Putamen (tissue), 1 donor: ENCODE measurements around the gene PPARA.

Experiments used
- DNase-seq: peaks from one replicate; pipeline ENCODE4 v3.0.0-alpha.2; 2016; ENCODE audit warnings: low spot score

PPARA gene

DNA sequence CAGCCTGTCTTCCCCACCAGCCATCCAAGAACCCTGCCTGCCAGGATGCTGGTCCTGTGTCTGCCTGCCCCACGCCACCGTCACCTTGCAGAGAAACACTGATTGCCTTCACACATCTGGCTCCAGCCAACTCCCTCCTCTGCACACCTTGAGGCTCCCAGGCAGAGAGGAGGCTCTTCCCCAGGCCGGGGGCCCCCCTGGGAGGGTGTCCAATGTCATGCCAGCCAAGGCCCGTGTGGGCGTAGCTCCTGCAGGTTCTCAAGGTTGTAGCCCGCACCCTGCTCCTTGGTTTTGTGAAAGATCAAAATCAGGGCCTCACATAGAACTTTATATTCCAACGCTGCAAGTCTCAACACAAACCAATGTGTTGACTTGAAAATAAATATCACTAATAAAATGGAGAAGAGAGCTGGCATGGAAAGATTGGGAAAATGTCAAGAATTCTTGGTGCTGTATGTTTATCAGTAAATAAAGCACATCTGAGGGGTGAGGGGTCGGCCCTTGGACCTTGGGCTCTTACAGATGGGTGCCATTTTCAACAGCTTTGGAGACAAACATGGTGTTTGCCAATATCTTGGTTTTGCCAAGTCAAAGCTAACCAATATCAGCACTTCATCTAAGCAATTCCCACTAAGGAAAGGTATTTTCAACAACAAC is 6.7 kb upstream of the PPARA start:
- no peak for DNase-seq

DNA sequence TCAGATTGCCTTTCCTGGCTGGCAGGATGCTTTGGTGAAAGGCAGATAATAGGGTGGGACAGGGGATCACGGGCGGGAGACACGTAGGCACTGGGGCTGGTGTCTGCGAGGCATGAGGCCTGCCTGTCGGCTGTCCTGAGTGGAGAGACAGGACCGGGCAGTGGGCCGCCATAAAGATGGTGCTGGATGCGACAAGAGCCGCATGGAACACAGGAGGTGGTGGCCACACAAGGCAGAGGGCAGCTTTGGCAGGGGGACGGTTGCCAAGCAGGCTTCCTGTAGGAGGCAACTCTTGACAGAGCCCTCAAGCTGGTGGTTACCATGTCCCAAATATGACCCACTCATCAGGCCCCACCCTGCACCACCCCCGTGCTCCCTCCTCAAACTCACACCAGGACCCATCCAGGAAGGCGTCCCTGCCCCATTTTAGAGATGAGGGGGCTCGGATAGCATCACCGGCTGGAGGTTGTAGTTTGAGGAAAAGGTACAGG is 4.9 kb upstream of the PPARA start:
- no peak for DNase-seq

DNA sequence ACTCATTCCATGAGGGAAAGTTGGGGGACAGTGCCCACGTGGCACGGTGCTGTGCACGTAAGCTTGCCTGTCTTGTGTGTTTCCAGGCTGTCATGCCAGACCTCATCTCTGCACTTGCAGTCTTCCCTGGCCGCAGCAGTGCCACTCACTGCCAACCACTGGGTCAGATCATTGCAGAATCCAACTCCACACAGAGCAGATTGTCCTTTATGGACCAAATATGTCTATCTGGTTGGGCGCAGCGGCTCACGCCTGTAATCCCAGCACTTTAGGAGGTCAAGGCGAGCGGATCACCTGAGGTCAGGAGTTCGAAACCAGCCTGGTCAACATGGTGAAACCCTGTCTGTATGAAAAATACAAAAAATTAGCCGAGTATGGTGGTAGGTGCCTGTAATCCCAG is 4.4 kb upstream of the PPARA start:
- DNase-seq = no peak

DNA sequence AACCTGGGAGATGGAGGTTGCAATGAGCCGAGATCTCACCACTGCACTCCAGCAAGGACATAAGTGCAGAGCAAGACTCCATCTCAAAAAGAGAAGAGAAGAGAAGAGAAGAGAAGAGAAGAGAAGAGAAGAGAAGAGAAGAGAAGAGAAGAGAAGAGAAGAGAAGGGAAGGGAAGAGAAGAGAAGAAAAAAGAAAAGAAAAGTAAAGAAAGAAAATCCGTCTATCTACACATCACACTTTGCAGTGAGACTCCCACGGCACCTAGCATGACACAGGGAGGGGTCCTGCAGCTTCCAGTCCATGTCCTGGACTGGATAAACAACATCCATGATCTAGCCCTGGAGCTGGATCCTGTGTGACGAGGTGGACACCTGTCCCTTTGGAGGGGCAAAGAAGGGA is 4.0 kb upstream of the PPARA start:
- no peak for DNase-seq

DNA sequence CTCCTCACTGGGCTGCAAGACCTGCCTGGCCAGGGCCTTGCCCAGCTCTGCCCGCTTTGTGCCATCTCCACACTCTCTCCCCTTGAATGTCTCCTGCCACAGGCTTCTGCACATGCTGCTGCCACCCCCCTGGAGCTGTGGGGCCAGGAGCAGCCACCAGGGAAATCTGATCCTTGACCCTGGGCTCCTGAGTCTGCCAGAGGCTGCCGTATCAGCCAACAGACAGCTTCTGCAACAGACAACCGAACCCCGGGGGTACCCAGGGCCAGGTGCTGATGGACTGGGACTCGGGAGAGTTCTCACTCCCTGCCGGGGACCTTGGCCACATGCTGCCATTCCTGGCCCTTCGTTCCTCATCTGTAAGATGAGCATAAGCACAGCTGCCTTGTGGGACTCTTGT is 3.3 kb upstream of the PPARA start:
- no peak for DNase-seq

DNA sequence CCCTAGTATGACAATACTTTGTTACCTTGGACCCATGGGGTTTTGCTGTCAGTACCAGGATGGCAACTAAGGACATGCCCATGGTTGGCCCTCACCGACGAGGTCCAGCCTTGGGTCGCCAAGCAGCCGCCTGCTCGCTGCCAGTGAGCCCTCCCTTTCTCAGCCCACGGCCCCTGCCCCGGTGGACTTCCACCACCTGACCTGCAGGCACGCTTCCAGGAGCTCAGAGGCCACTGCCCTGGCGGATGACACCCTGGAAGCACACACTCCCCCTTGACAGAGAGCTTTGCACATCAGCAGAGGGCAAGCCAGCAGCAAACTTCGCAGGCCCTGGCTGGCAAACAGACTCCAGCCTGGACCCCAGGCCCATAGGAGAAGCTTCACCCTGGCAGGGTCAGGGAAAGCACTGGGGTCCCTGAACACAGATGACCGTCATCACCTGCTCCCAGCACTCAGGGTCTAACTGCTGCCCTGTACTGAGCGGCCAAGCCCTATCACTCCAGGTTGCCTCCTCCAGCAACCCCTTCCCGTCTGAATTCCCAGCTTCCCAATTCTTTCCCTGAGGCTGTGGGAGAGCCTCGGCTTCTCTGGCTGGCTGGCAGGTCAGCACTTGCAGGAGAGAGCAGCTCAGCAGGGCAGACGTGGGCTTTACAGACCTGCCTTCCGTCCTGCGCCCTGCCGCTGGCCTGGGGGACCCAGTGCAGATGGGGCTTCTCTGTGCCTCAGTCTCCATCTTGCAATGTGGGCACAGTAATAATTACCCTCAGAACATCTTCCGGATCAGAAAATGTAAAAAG is 2.7 kb upstream of the PPARA start:
- DNase-seq = no peak

DNA sequence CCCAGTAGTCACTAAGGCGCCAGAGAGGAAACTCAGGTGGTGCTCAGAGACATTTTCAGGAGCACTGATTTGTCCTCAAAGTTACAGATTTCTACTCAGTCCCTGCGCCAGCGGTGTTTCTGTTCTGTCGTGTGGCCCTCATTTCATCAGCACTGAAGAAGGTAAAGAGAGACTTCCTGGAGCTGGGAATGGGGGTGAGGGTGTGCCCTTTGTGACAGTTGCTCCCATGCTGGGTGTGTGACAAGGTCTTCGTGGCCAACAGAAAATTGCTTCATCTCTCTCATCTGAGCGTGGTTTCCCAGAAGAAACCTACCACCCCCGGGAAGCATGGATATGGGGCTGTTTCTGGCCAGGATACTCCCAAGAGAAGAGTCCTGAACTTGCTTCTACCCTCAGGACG is 2.0 kb upstream of the PPARA start:
- DNase-seq = no peak

DNA sequence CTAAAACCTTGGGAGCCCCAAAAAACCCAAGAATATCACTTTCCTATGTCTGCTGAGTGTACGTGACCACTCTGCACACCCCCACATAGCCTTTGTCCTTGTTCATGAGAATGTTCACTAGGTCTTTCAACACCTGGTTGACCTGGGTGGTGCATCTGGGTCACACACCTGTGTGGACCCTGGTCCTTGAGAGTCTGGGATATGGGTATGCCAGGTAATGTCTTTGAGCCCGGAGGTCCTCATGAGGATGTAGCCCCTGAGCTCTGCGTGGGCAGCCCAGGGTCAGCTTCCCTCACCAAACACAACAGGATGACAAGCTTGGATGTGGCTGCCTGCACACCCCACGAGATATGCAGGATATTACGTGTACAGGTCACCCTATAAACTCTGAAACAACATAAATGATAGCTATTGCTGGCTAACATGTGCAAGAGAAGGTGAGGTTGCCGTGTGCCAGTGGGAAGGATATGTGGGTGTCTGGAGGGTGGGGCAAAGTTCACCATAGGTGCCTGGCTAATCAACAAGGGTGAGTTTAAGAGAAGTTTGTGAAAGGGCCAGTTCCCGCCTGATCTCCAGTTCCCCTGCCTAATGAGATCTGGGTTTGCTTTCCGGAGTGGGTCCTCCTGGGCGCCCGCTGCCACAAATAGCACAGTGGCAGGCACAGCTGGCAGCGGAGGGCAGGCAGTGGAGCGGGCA is 1.4 kb upstream of the PPARA start:
- no peak for DNase-seq

DNA sequence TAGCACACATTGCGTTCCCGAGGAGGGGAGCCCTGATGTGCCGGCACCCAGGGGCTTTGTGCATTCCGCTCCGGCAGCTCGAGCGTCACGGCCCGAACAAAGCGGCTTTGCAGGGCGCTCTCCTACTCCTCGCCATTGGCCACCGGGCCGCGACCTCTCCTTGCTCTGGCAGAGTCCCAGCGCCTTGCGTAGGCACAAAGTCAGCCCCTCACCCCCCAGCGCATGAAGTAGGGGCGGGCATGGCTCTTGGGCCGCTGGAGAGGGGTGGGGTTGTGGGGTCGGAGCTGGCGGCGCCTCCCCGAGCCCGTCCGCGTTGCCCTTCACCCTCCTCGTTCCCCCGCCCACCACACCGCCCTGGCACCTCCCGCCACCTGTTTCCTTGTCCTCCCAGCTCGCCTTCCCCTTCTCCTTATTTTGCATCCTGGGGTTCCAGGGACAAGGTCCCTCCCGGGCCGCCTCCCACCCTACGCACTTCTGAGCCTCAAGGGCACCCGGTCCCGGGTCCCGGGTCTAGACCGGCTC is 753 bp upstream of the PPARA start:
- DNase-seq = peak; percentile 52

DNA sequence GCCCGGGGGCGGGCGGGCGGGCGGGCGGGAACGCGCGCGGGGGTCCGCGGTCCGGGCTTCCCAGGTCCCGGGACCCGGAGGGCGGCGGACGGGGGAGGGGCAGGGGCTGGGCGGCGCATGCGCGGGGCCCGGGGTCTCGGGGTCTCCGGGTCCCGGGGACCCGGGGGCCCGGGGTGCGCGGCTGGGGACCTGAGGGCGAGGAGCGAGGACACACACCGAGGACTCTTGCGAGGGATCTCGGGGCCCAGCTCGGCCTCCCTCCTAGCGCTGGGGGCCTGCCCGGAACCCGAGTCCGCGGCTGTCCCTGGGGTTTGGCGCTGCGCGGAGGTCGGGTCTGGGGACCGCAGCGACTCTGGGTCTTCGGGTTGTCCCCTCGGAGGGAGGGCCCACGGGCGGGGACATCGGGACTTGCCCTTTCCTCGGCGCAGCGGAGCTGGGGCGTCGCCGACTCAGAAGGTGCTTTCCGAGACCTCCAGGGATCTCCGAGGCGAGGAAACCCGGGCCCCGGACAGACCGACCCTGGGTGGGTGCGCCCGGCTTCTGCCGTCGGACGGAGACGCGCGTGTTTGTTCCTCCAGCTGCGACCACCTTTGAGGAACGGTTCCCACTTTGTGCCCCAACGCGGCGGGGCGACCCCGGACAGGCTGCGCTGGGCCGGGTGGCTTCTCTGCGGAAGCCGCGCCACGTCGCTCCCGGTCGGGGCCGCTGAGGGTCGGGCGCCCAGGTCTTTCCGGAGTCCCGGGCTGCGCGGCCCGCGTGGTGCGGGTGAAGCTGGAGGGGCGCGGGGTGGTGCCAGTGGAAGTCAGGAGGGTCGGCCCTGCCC is 540 bp downstream of the PPARA start:
- peak; percentile 26 for DNase-seq

DNA sequence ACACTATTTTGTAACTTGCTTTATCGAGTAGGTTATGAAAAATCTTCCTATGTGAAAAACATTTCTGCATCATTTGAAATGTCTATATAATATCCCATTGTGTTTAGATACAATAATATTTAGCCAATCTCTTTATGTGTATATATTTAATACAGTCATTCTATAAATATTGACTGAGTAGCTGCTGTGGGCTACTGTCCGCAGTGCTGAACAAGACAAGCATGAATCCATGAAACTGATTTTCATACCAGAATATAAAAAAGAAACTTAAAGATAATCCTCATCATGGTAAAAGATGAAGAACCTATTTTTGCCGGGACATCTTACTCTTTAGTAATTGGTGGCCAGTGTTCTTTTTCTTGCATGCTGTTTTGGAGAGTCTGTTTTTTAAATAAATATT is 3.6 kb downstream of the PPARA start:
- DNase-seq = no peak

DNA sequence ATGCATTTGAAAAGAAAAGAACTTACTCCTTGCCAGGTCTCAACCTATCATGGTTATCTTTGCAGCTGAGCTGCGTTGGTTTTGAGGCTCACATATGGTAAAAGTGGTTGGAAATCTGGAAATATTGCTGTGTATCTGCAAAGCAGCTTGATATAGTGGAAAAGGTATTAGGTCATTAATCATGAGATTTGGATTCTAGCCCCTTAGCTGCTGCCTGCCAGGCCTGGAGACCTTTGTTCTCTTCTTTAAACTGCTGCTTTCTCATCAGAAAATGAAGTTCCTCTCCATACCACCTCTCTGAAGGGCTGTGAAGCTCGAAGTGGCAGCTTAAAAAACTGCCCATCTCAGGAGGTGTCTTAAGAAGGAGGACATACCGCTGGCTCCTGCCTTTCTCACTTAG is 5.7 kb downstream of the PPARA start:
- no peak for DNase-seq

DNA sequence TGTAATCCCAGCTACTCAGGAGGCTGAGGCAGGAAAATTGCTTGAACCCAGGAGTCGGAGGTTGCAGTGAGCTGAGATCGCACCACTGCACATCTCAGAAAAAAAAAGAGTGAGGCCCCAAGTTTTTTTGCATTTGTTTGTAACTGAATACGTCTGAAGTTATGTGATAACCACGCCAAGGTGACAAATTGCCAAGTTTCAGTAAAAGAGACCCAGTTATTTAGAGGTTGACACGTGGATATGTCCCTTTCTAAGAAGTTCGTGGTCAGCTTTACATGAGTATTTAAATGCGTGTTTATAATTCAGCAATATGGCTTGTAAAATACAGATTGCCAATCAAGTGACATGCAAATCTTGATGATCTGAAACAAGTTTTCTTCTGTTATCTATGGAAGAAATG is 8.0 kb downstream of the PPARA start:
- no peak for DNase-seq

DNA sequence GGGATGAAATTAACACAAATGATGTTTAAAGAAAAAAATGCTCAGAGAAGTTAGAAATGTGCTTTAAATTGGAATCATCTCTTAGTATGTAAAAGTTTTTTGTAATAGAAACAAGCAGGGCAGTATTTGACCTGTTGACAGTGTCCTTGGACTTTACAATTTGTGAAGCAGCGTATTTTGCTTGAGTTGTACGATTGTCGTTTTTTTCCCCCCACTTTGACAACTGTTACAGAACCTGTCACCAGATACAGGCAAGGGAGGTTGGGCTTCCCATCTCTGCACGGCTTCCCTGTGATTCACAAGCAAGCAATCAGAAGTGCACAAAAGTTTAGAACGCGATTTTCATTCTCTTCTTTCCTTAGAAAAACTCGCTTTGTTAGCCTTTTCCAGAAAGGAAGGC is 8.9 kb downstream of the PPARA start:
- DNase-seq = no peak

DNA sequence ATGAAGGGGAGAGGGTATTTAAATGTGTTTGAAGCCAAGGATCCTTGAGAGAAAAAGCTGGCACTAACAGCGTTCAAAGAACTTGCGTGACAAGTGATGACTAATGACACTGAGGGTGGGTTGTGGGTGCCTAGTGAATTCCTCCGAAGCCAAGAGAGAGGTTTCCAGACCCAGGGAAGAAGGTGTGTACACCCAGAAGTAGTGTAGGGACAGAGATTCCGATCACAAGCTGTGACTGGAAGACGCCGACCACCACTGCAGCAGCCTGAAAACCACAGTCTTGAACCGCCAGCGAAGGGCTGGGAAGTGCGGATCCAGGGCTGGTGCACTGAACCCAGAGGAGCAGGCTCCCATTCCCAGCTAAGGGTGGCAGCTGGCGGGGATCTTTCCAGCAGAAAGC is 9.5 kb downstream of the PPARA start:
- DNase-seq = no peak

DNA sequence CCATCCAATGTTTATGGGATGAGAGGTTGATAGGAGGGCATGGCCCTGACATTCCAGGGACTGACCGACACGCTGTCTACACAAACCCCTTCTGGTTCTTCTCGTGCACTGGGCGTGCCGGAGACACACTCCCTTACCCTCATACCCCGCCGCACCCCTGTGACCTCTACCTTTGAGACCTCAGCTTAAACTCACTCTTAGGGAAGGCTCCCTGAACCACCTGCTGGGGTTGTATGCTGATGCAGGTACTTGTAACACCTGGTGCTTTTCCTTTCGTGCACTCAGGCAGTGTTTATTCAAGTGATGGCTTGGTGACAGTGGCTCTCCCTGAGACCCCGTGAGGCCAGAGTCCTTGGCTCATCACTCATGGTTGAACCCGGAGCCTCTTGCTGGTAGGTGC is 12.0 kb downstream of the PPARA start:
- no peak for DNase-seq

DNA sequence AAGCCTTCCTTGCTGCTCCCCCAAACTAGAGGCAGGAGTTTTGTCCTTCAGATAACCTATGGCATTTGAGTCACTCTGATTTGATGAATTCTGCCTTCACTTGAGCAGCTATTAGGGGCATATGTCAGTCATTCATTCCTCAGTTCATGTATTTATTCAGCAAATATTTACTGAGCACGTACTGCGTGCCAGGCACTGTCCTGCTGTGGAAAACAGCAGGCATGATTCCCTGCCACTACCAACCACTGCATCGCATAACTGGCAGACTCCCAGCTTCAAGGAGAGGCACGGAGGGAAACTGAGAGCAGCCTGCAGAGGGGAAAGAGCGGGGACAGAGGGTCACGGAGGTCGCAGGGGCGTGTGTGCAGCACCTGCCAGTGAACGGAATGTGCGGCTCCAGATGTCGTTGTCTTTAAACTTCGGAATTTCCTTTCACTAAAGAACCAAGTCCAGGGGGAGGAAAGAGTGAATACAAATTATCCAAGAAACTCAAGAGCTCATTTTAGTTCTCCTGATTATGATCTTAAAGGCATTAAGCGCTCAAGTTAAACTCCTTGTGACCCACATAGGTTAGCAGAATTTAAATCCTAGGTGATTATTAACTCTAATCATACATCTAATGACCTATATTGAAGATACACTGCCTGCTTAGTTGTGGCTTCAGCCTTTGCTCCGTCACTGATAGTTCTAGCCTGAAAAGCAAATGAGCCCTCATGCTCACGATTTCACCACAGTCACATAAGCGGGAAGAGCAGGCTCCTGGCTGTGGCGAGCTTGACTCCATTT is 12.6 kb downstream of the PPARA start:
- no peak for DNase-seq

DNA sequence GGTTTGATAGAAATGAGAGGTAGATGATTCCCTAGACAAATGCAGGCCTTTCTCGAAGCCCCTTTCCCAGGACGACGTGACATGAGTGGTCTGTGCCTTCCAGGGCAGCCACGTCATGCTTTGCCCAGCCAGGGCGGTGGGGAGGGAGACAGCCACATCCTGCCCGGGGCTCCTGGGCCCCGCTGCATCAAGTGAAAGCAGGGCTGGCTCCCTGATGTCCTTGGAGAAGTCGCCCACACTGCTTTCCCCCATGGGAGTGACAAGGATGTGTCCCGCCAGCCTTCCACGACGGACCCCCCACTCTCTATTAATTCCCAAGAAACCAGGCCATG is 13.2 kb downstream of the PPARA start:
- no peak for DNase-seq

DNA sequence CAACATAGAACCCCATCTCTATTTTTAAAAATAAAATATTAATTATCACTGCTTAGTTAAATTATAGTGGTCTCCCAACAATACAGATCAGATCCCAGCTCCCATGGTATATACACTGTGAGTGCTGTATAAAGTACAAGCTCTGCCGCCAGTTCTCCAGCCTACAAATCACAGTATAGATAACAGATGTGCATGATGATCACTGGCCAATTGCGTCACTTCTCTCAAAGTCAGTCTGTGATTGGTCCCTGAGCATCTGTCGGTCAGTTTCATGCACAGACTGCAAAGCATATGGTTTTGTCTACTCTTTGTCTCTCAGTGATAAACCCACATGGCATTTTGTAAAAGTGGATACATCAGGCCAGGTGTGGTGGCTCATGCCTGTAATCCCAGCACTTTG is 15.7 kb downstream of the PPARA start:
- no peak for DNase-seq

DNA sequence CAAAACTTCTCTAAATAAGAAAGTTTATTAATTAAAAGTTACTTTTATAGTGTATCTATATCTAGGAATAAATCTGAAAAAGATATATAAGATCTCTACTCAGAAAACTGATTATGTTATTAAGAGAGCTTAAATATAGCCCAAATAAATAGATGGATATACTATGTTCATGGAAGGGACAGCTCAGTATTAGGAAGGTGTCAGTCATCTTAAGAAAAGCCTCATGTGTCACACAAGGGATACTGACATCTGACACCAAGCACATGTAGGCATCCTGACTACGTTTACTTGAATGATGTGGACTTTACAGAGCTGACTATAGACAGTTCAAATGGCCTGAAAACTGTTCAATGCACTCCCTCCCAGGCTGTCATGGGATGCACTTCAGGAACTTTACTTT is 19.3 kb downstream of the PPARA start:
- DNase-seq = no peak

DNA sequence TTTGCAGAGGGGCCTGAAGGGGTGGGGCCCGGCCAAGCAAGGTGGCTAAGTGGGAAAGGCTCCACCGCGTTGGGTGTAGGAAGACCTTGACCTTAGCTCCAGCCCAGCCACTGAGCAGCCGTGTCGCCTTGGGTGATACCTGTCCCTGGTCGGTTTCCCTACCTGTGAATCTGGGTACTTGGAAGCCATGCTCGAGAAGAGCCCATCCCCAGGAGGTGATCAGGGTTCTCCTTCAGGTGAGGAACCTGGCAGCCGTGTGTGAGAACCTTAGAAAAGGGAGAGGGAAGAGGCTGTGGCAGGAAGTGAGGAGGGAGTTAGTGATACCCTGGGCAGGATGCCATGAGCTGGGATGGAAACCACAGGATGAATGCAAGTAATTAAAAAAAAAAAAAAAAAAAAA is 21.6 kb downstream of the PPARA start:
- no peak for DNase-seq
